ENCODE data around the gene ZNF580.

GRCh38 chr19:55678121-55678671 is 37.4 kb downstream of the ZNF580 start:
- TF ChIP-seq ZKSCAN1 (IDR thresholded peaks at IDR 0.05; ENCODE audit: low read depth, low read length) (no peak), NFIC (IDR thresholded peaks at IDR 0.05) (no peak), CBX3 (IDR thresholded peaks at IDR 0.05; ENCODE audit: borderline replicate concordance in 1 of 2, low read length in 2 of 2) (no peak), HES1 (IDR thresholded peaks at IDR 0.05; ENCODE audit: low read depth) (no peak)
